ENCODE data around the gene BMPR1A. TPM values are rescaled to one million over a fixed set of nuclear protein-coding genes. Genes with fewer than 3 reads are reported as not detected.

The BMPR1A gene
- total and polyA plus RNA-seq, 2 of the 13 experiments (the other 11 are each of a cell fraction or from before 2014, with no cell fraction given), result 17.8 to 44.2 TPM

DNA sequence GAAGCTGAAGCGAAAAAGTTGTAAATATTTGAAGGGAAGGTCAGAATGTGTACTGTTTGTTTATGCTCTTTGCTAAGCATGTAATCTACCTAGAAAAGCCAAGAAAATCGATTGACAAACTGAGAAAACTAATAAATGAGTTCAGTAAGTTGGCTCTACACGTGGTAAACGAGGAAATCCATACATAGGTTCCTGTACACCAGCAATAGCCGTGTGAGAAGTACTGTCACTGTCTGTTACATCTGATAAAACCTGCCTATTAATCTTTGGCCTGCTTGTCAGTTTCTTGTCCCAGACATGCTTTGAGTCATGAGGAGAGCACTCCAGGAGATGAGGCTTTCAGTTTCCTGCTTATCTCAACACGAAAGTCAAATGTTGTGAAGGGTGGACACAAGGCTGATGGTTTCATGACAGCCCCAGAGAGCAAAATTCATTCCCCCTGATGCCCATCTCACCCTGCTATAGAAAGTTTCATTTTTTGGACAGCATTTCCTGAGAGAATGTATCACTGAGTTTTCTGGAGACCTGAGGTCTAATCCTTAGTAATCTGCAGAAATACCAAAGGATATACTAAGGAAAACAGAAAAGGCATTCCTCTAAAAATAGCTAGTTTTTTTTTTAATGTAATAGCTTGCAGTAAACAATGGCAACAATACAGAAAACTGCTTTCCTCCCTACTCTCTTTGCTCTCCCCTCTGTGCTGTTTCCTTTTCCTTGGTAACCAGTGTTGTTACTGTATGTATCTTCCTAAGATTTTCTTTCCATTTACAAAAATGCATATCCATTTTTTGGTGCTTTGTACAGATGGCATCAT is 18.8 kb downstream of the BMPR1A start (continued):
- TF ChIP-seq, protein P1, sequence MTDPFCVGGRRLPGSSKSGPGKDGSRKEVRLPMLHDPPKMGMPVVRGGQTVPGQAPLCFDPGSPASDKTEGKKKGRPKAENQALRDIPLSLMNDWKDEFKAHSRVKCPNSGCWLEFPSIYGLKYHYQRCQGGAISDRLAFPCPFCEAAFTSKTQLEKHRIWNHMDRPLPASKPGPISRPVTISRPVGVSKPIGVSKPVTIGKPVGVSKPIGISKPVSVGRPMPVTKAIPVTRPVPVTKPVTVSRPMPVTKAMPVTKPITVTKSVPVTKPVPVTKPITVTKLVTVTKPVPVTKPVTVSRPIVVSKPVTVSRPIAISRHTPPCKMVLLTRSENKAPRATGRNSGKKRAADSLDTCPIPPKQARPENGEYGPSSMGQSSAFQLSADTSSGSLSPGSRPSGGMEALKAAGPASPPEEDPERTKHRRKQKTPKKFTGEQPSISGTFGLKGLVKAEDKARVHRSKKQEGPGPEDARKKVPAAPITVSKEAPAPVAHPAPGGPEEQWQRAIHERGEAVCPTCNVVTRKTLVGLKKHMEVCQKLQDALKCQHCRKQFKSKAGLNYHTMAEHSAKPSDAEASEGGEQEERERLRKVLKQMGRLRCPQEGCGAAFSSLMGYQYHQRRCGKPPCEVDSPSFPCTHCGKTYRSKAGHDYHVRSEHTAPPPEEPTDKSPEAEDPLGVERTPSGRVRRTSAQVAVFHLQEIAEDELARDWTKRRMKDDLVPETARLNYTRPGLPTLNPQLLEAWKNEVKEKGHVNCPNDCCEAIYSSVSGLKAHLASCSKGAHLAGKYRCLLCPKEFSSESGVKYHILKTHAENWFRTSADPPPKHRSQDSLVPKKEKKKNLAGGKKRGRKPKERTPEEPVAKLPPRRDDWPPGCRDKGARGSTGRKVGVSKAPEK (CRISPR knock-in tag; IDR thresholded peaks at IDR 0.05; ENCODE audit: borderline replicate concordance), result 0 out of 2 replicates have a peak, but pooled peaks have one; percentile 51
- TF ChIP-seq FOXM1 (CRISPR knock-in tag; IDR thresholded peaks at IDR 0.05) (no peak), ZNF746 (CRISPR knock-in tag; IDR thresholded peaks at IDR 0.05) (no peak; the same call in 1 of the 2 replicates), ZNF788 (CRISPR knock-in tag; IDR thresholded peaks at IDR 0.05; ENCODE audit: borderline replicate concordance) (no peak), TGIF2 (CRISPR knock-in tag; IDR thresholded peaks at IDR 0.05) (no peak), ZNF557 (CRISPR knock-in tag; IDR thresholded peaks at IDR 0.05) (no peak), ZNF543 (CRISPR knock-in tag; IDR thresholded peaks at IDR 0.05) (no peak), MZF1 (CRISPR knock-in tag; IDR thresholded peaks at IDR 0.05; ENCODE audit: borderline replicate concordance) (no peak), ZFP41 (CRISPR knock-in tag; IDR thresholded peaks at IDR 0.05; ENCODE audit: borderline replicate concordance) (no peak), TBX2 (CRISPR knock-in tag; IDR thresholded peaks at IDR 0.05; ENCODE audit: borderline replicate concordance) (peak; percentile 97), ZNF564 (CRISPR knock-in tag; IDR thresholded peaks at IDR 0.05) (0 out of 2 replicates have a peak, but pooled peaks have one; percentile 28), TEAD2 (CRISPR knock-in tag; IDR thresholded peaks at IDR 0.05) (no peak), FOSL2 (CRISPR knock-in tag; IDR thresholded peaks at IDR 0.05) (0 out of 2 replicates have a peak, but pooled peaks have one; percentile 35)
- TF ChIP-seq, protein P2, sequence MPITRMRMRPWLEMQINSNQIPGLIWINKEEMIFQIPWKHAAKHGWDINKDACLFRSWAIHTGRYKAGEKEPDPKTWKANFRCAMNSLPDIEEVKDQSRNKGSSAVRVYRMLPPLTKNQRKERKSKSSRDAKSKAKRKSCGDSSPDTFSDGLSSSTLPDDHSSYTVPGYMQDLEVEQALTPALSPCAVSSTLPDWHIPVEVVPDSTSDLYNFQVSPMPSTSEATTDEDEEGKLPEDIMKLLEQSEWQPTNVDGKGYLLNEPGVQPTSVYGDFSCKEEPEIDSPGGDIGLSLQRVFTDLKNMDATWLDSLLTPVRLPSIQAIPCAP (CRISPR knock-in tag; IDR thresholded peaks at IDR 0.05; ENCODE audit: low read depth), result no peak
- TF ChIP-seq, protein P3, sequence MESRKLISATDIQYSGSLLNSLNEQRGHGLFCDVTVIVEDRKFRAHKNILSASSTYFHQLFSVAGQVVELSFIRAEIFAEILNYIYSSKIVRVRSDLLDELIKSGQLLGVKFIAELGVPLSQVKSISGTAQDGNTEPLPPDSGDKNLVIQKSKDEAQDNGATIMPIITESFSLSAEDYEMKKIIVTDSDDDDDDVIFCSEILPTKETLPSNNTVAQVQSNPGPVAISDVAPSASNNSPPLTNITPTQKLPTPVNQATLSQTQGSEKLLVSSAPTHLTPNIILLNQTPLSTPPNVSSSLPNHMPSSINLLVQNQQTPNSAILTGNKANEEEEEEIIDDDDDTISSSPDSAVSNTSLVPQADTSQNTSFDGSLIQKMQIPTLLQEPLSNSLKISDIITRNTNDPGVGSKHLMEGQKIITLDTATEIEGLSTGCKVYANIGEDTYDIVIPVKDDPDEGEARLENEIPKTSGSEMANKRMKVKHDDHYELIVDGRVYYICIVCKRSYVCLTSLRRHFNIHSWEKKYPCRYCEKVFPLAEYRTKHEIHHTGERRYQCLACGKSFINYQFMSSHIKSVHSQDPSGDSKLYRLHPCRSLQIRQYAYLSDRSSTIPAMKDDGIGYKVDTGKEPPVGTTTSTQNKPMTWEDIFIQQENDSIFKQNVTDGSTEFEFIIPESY (CRISPR knock-in tag; IDR thresholded peaks at IDR 0.05), result no peak
- TF ChIP-seq, protein P4, sequence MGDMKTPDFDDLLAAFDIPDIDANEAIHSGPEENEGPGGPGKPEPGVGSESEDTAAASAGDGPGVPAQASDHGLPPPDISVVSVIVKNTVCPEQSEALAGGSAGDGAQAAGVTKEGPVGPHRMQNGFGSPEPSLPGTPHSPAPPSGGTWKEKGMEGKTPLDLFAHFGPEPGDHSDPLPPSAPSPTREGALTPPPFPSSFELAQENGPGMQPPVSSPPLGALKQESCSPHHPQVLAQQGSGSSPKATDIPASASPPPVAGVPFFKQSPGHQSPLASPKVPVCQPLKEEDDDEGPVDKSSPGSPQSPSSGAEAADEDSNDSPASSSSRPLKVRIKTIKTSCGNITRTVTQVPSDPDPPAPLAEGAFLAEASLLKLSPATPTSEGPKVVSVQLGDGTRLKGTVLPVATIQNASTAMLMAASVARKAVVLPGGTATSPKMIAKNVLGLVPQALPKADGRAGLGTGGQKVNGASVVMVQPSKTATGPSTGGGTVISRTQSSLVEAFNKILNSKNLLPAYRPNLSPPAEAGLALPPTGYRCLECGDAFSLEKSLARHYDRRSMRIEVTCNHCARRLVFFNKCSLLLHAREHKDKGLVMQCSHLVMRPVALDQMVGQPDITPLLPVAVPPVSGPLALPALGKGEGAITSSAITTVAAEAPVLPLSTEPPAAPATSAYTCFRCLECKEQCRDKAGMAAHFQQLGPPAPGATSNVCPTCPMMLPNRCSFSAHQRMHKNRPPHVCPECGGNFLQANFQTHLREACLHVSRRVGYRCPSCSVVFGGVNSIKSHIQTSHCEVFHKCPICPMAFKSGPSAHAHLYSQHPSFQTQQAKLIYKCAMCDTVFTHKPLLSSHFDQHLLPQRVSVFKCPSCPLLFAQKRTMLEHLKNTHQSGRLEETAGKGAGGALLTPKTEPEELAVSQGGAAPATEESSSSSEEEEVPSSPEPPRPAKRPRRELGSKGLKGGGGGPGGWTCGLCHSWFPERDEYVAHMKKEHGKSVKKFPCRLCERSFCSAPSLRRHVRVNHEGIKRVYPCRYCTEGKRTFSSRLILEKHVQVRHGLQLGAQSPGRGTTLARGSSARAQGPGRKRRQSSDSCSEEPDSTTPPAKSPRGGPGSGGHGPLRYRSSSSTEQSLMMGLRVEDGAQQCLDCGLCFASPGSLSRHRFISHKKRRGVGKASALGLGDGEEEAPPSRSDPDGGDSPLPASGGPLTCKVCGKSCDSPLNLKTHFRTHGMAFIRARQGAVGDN (CRISPR knock-in tag; IDR thresholded peaks at IDR 0.05), result no peak
- TF ChIP-seq, protein P5, sequence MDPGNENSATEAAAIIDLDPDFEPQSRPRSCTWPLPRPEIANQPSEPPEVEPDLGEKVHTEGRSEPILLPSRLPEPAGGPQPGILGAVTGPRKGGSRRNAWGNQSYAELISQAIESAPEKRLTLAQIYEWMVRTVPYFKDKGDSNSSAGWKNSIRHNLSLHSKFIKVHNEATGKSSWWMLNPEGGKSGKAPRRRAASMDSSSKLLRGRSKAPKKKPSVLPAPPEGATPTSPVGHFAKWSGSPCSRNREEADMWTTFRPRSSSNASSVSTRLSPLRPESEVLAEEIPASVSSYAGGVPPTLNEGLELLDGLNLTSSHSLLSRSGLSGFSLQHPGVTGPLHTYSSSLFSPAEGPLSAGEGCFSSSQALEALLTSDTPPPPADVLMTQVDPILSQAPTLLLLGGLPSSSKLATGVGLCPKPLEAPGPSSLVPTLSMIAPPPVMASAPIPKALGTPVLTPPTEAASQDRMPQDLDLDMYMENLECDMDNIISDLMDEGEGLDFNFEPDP (CRISPR knock-in tag; conservative IDR thresholded peaks at IDR 0.05), result no peak

Data from HepG2 (cell line).